ENCODE measurements around the gene PDLIM5. TPM values are rescaled to one million over a fixed set of nuclear protein-coding genes. Genes with fewer than 3 reads are reported as not detected.

Gene PDLIM5
- total and polyA plus RNA-seq, 4 donors = 20.4 to 93.4 (median 59.8) TPM

- WGBS, 2 donors = 54 to 57% methylated on average over 3 of the region's 3 CpGs
- no peak for ATAC-seq (ENCODE audit: insufficient read depth, low FRiP score)
- Histone ChIP-seq H3K27me3 (ENCODE audit: control insufficient read depth in 3 of 3, insufficient read depth in 3 of 3, low read length in 2 of 3) (peaks cover 0 to 4% (median 0%) of the 10 kb centered on the region in 3 donors), H3K27ac (ENCODE audit: low read depth in 1 of 2, low read length in 1 of 2) (no peak overlapping the region), H3K4me1 (ENCODE audit: control insufficient read depth in 5 of 5, insufficient read depth in 5 of 5, low read length in 5 of 5) (peaks cover 0 to 16% (median 5%) of the 10 kb centered on the region in 5 donors), H3K9me3 (ENCODE audit: control insufficient read depth in 4 of 4, insufficient read depth in 3 of 4, low read length in 3 of 4) (no peaks in the 10 kb centered on the region), H3K36me3 (ENCODE audit: control insufficient read depth in 4 of 4, insufficient read depth in 4 of 4, low read length in 4 of 4) (no peaks in the 10 kb centered on the region), H3K4me3 (no peak overlapping the region), H3K9ac (ENCODE audit: insufficient read depth in 1 of 2, low read length in 2 of 2) (no peak overlapping the region)
- DNase-seq = no peak
- TF ChIP-seq, protein P1, sequence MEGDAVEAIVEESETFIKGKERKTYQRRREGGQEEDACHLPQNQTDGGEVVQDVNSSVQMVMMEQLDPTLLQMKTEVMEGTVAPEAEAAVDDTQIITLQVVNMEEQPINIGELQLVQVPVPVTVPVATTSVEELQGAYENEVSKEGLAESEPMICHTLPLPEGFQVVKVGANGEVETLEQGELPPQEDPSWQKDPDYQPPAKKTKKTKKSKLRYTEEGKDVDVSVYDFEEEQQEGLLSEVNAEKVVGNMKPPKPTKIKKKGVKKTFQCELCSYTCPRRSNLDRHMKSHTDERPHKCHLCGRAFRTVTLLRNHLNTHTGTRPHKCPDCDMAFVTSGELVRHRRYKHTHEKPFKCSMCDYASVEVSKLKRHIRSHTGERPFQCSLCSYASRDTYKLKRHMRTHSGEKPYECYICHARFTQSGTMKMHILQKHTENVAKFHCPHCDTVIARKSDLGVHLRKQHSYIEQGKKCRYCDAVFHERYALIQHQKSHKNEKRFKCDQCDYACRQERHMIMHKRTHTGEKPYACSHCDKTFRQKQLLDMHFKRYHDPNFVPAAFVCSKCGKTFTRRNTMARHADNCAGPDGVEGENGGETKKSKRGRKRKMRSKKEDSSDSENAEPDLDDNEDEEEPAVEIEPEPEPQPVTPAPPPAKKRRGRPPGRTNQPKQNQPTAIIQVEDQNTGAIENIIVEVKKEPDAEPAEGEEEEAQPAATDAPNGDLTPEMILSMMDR (IDR thresholded peaks at IDR 0.05; ENCODE audit: control extremely low read depth, extremely low read depth) = no peak
These were observed 2.8 kb upstream of the PDLIM5 start for GRCh38 chr4:94448815-94449375.

DNA sequence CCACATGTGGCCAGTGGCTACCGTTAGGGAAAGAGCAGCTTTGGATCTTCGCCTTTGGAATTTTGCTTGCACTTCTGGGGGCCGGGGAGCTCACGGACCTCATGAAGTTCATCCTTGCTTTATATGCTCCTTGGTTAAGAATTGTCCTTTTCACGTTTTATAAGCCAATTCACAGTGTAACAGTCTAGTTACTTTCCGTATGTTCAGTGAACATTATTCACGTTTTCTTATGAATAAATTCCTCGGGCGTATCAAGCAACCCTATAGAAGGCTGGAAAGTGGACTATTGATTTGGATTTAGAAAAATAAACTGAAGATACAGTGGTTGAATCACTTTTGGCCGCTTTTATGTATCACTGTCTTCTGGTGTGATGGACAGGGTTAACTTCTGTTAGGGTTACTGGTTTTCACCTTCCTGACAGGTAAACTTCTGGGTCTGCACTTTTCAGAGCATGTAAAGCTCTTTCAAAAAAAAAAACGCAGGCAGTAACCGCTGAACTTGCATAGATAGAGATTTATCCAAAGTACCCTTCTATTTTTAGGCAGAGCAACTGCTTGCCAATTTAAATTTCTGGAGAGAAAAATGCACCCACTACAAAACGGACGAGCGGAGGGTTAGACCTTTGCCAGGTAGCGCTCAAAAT is 569 bp upstream of the PDLIM5 start:
- Histone ChIP-seq H3K27me3 (ENCODE audit: control insufficient read depth in 3 of 3, insufficient read depth in 3 of 3, low read length in 2 of 3) (peaks cover 0 to 4% (median 0%) of the 10 kb centered on the region in 3 donors), H3K4me3 (peak overlapping the region; percentile 49), H3K27ac (ENCODE audit: low read depth in 1 of 2, low read length in 1 of 2) (peak overlapping the region in 1 of 2 donors; percentile 93), H3K36me3 (ENCODE audit: control insufficient read depth in 4 of 4, insufficient read depth in 4 of 4, low read length in 4 of 4) (no peaks in the 10 kb centered on the region), H3K4me1 (ENCODE audit: control insufficient read depth in 5 of 5, insufficient read depth in 5 of 5, low read length in 5 of 5) (peaks cover 0 to 18% (median 5%) of the 10 kb centered on the region in 5 donors), H3K9ac (ENCODE audit: insufficient read depth in 1 of 2, low read length in 2 of 2) (peak overlapping the region in 1 of 2 donors; percentile 45), H3K9me3 (ENCODE audit: control insufficient read depth in 4 of 4, insufficient read depth in 3 of 4, low read length in 3 of 4) (no peaks in the 10 kb centered on the region)
- TF ChIP-seq, protein P1 (IDR thresholded peaks at IDR 0.05; ENCODE audit: control extremely low read depth, extremely low read depth) = no peak
- ATAC-seq (ENCODE audit: insufficient read depth, low FRiP score) (no peak), DNase-seq (no peak)
- WGBS, 2 donors = 11 to 13% methylated on average over 16 of the region's 16 CpGs

DNA sequence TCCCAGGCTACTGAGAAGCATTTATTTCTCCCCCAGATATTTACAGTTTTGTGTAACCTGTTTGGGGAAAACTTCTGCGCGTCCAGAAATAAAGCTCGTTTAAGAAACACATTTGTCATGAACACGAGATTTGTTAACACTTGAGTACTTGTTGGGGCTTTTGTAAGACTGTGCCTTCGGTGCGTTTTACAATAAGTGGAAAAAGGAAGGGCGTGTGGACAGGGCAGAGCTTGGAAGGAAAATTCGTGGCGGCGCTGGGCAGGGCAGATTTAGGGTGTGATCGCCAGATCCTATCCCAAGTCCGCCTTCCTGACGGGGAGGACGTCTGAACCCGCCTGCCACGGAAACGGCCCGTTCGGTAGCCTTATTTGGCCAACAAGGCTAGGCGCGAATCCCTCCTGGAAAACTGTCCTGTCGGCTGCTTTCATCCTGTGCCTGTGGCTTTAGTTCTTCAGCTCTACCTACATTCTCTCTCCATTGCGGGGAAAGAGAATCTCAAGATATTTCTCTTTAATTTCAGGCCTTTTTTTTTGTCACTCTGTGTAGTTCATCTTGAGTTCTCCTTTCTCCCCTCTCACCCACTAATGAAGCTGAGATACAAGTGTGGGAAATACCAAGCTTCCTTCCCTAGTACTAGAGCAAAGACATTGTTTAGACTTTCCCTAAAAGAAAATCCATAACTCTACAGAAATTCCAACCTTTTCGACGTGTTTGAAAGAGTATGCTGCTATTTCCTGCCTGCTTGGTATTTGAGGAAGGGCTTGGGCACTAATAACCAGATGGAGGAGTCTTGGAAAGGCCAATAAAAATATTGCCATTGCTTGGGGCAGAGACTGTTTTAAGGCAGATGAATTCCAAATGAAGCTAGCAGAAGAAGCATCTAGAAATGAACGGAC is 982 bp downstream of the PDLIM5 start:
- 3 to 6% methylated on average over 26 of the region's 26 CpGs for WGBS, 2 donors
- Histone ChIP-seq H3K4me3 (peak overlapping the region; percentile 84), H3K4me1 (ENCODE audit: control insufficient read depth in 5 of 5, insufficient read depth in 5 of 5, low read length in 5 of 5) (peaks cover 0 to 18% (median 5%) of the 10 kb centered on the region in 5 donors), H3K36me3 (ENCODE audit: control insufficient read depth in 4 of 4, insufficient read depth in 4 of 4, low read length in 4 of 4) (peaks cover 0 to 3% (median 0%) of the 10 kb centered on the region in 4 donors), H3K9me3 (ENCODE audit: control insufficient read depth in 4 of 4, insufficient read depth in 3 of 4, low read length in 3 of 4) (no peaks in the 10 kb centered on the region), H3K27ac (ENCODE audit: low read depth in 1 of 2, low read length in 1 of 2) (peak overlapping the region; percentile 97 to 99), H3K9ac (ENCODE audit: insufficient read depth in 1 of 2, low read length in 2 of 2) (peak overlapping the region; percentile 3 to 39), H3K27me3 (ENCODE audit: control insufficient read depth in 3 of 3, insufficient read depth in 3 of 3, low read length in 2 of 3) (peaks cover 0 to 4% (median 0%) of the 10 kb centered on the region in 3 donors)
- peak; percentile 44 to 63 (median 53) for DNase-seq
- peak; percentile 86 for ATAC-seq (ENCODE audit: insufficient read depth, low FRiP score)
- TF ChIP-seq, protein P1 (IDR thresholded peaks at IDR 0.05; ENCODE audit: control extremely low read depth, extremely low read depth) = no peak

Data from lung (tissue), 12 donors.